IPS-NIHi11 (cell line): ENCODE measurements around the gene TDRD5.
A peak's percentile ranks its signal among the peaks of the same experiment; 100 is the strongest.

Source experiments
- DNase-seq: peaks from one replicate; pipeline ENCODE4 v3.0.0; 2012; ENCODE audit warnings: mixed read lengths, low spot score

Gene TDRD5, protein sequence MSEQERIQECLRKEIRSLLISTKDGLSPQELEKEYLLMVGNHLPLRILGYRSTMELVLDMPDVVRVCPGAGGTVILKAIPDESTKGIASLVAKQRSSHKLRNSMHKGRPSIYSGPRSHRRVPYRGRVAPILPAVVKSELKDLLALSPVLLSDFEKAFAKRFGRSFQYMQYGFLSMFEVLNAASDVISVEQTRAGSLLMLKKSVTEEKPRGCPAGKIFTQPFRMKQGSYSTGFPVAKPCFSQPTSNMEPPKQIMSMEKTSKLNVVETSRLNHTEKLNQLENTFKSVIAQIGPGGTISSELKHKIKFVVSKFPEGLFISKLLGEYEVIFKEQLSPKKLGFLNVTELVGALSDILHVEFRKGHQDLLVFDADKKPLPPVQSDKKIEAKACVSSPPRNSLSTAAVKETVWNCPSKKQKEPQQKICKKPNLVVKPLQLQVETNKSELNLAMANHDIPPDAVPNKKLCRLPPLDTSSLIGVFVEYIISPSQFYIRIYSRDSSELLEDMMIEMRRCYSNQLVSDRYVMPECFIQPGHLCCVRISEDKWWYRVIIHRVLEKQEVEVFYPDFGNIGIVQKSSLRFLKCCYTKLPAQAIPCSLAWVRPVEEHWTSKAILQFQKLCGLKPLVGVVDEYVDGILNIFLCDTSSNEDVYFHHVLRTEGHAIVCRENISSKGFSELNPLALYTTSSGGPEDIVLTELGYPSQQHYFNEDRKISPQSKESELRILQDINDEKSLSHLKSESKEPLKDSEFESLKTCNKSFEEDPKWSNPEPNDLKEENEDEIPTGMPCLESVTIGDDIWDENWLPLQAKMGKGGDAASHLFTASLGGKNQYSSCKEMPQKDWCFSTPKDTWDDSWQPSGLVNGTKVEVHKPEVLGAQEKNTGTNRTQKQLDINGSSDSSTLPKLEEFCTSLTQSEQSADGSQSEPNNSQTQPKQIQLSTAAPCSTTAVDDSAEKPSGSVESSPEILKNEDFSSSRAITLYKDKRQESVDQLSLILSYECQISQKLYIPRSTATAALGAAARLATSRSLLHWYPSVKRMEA

DNA sequence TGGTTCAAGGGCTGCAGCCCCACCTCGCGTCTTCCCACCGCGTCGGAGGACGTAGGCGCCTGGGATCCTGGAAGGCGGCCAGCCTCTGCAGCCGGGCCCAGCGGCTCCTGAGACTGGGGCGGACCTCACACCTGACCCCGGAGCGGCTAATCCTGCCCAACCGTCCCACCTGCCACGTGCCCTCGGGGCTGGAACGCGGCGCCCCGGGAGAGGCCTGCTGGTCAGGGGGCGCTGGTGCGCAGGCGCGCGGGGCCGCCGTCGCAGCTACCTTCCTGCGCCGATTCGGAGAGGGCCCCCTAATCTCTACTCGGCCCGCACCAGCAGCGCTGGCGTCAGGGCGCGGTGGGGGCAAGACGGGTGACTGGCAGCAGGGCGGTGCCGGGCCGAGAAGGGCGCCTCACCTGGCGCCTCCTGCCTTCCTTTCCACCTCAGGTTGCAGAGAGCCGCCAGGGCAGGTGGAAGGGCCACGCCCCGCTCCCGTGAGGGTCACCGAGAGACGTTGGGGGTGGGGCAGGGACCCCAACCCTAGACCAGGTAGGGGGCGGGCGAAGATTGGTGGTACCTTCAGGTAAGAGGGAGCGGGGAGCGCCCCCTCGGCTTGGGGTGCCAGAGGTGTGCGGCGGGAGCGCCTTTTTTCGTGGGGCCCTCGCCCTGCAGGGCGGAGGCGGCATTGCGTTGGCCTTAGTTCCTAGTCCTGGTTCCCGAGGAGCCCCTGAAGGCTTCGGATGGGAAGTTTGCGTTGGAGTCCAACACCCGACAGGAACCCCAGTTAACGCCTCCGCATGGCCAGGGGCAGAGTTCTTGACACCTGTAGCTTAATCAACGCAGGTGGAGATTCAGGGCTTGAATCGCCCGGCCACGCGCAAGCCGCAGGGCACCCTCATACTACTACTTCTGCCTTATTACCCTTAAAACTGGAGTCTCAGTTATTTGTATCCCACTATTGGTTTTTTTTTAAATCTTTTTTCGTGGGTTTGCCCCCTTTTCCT is at the start of gene TDRD5:
Gene TDRD5, plus strand, starts transcription at position 241 of the 989 bp plus-strand sequence. CDS start 784 bp downstream, outside the sequence.
- peak; percentile 91 for DNase-seq

DNA sequence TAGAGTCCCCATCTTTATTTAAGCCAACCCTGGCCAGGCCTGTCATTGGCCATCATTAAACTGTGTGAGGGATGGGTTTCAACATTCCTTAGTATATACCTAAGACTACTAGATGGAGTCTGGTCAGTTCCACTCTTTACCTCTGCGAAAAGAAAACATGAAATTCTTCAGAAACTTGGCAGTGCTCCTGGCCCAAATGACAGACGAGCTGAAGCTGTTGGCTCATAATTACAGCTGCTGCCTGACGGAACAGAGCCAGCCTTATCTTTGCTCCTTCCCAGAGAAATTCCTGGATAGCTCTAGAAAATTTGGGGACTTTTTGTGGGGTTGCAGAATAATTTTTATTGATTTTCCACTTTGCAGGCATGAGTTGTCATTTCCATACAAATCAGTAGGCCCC is 46.3 kb upstream of the TDRD5 start:
- no peak for DNase-seq

DNA sequence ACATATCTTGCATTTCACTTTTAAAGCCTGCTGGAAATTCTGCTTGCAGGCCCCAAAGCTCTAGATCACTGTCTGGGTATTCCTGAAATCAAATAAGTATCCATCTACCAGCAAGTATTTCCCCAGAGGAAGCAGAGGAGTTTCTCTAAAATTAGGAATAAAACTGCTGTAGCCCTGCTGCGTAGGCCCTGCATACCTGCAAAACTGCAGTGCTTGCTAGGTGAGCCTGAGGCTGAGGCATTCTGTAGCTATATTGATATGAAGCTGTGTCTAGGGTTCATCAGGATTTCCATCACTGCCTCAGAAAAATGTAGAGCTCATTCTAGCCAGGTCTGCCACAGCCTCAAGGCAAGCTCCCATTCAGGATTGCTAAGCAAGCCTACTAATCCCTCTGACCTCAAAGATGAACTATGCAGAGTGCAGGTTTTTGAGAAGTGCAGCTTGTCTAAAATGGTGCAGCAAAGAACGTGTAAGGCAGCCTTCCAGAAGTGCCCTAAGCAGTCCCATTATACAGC is 44.6 kb upstream of the TDRD5 start:
- no peak for DNase-seq

DNA sequence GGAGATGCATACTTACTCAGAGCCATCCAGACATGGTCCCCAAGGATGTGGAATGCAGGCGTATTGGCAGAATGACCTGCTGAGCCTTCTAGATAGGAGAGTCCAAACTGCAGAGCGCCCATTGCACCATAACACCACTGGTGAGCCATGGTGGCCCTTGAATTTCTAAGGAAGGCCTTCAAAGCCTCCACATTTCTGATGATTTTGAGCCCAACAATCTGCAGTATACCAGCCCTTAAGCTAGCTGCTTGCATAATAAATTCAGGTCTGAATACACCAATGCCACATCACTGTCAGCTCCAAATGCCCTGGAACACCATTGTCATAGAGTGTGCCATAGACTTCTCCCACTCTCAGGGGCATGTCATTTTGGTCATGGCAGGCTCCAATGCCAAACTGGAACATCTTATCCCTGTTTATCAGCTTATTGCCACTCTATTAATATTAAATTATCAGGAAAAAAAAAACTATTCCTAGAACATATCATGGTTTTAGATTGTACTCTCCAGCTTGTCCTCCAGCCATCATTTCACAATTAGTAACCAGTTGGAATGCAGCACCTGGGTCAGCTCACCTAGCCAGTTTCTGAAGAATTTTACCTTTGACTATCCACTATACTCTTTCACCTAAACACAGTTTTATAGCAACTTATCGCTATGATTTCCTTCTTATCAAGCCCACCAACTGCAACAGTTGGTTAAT is 42.8 kb upstream of the TDRD5 start:
- DNase-seq = no peak

DNA sequence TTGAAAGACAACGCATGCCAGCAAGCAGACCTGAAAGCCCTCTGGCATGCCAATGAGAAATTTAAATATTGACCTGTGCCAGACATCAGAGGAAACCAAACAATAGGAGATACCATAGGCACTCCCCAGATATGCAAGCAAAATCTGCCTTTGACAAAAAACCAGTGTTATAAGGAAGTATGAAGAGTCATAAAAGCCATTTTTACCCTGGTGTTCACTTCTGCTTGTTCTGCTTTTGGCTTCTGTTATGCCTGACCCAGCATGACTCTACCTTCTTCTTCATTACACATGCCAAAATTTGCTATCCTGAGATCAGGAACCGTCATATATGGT is 42.3 kb upstream of the TDRD5 start:
- no peak for DNase-seq

DNA sequence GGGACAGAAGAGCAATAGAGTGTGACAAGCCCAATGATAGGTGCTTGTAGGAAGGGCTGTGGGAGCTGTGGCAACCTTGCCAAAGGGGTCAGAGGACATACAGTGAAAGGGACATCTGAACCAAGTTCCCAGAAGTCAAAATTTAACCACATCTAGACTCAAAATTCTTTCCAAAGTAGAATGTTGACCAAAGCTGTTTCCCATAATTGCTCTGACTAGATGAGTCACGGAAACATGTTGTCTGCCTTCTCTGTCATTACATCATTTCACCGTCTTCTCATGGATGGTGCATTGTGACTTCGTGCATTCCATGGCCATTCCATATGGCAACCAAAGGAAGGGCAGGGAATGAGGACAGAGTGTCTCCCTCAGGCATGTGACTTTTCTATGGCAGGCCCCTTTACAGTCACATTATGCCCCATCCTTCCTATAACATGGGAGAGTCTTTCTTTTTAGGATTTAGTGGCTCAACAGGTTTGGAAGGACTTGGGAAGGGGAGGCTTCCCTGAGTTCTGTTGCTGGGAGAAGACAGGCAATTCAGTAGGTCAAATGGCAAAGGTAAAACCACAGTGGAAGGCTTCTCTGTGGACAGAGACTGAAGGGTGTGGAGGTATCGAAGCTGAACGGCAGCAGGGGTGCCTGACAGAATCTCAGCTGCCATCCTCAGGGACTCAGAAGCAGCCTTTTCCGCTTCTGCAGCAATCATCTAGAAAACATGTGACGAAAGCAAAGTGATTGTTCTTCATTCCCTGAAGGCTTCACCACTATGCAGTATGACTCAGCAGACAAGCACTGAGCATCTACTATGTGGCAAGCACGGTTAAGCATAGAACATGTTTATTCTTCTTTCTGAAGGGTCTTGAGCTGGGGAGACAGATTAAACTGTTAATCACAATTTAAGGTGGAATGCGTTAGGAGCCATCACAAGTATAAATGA is 40.6 kb upstream of the TDRD5 start:
- DNase-seq = no peak

DNA sequence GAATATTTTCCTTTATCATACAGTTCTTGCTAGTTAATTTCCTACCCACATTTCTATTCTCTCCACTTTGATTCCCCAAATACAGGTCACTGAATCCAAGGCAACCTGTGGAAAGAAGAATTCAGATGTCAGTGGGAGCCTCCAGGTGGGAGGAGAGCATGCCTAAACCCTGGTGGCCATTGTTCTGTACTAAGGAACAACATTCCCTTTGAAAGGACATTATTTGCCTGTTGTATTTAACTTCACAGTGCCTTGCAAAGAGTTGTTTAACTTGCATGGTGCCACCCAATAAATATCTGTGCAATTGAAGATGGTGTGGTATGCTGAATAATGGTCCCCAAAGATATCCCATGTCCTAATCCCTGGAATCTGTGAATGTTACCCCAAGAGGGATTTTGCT is 37.2 kb upstream of the TDRD5 start:
- no peak for DNase-seq

DNA sequence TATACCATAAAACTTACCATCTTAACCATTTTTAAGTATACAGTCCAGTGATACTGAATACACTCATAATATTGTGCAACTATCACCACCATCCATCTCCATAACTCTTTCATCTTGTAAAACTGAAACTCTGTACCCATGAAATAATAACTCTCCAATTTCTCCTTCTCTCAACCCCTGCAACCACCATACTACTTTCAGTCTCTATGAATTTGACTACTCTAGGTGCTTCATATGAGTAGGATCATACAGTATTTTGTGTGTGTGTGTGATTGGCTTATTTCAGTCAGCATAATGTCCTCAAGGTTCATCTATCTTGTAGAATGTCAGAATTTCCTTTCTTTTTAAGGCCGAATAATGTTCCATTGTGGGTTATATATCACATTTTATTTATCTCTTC is 33.6 kb upstream of the TDRD5 start:
- DNase-seq = no peak

DNA sequence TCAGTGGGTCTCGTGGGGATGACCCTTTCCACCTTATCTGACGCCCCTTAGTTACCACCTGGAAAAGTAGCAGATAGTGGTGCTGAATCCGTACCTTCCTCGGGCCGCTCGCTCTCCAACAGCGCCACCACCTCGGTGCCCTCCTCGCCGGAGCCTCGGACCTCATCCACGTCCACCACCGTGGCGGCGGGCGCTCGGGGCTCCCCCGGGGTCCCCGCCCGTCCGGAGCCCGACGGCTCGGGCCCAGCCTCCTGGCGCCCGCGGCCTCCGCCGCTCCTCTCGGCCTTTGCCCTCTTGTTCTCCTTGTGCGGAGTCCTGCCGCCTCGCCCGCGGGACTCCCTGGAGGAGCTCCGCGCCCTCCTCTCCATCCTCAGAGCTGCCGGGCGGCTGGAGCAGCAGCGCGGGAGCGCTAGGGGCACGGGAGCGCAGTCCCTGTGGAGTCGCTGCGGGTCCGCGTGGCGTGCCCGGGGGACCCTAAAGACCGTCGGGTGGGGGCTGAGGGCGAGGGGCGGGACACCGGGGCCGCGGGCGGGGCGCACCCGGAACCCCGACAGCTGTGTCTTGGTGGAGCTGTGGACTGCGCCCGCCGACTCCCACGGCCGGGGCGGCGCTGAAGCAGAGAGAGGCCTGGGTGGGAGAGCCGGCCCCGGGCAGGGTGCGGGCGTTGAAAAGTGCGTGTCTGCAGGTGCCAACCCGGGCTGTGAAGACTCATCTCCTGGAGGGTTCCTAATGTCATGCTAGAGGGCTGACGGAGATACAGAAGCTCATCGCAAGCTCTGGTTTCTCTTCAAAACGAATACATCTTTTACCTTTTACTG is 15.9 kb upstream of the TDRD5 start, which contains the start of gene NPHS2:
Gene NPHS2, minus strand, starts transcription at position 452 of the 818 bp plus-strand sequence. Its CDS starts 84 bp downstream, at position 368.
- peak; percentile 56 for DNase-seq

DNA sequence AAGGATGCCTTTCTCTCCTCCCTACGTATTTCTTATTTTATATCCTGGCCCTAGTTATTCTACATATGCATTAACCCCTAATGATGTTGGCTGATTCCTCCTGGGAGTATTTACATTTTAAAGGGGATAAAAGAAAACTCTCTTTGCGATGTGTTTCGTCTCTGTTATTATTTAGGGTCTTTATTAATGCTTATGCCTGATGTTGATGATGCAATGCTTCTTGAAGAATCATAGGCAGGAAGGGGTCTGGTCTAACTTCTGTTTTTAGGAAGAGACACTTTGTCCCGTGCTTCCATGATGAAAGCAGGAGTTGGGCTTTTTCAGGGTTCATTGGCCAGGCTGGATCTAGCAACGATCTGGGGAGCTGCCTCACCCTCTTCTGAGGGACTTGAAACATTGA is 15.1 kb upstream of the TDRD5 start:
- DNase-seq = no peak

DNA sequence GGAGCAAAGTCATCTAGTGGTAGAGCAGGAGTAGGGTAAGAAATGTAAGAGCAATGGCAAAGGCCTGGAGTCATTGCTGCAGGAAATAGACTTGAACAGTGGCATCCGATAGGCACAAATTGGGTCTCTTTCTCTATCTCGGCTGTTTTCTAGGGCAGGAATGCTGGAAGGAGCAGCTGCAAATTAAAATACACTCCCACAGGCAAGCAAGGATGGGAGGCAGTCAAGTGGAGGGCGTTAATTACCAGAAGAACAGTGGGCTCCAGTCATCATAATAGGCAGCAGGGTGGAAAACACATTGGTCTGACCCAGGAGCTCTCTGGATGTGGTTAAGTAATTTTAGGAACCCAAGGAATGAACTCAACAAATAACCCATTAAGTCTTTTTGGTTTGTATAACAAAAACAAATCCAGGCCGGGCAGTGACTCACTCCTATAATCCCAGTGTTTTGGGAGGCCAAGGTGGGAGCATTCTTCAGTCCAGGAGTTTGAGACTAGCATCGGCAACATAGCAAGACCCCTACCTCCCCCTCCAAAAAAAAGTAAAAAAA is 7.8 kb upstream of the TDRD5 start:
- no peak for DNase-seq

DNA sequence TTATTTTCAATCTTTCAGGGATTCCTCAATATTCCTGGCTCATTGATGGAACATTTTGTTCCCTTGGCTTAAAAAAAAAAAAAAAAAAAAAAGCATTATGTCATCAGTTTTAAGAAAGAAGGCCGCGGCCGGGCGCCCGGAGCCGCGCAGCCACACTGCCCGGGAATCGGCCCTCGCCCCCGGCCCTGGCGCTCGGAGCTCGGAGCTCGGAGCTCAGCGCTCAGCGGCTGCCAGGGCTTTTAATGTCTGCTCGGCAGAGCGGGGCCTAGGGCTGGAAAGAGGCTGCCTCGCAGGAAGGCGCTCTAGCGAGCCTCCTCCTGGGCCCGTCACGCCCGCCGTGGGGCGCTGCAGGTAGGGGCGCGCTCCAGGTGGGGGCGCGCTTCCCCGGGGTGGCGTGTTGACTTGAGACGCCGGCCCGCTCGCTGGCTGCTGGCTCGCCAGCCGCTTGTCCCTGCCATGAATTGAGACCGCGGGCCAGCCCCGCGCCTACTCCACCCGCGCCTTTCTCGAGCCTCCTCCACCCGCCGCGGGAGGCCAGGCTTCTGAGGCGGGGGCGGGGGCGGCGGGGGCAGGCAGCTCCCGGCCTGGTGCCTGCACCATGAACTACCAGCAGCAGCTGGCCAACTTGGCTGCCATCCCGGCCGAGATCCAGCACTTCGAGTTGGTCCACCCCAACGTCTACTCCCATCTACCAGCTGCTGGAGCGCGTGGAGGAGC is 5.4 kb upstream of the TDRD5 start:
- peak; percentile 82 for DNase-seq

DNA sequence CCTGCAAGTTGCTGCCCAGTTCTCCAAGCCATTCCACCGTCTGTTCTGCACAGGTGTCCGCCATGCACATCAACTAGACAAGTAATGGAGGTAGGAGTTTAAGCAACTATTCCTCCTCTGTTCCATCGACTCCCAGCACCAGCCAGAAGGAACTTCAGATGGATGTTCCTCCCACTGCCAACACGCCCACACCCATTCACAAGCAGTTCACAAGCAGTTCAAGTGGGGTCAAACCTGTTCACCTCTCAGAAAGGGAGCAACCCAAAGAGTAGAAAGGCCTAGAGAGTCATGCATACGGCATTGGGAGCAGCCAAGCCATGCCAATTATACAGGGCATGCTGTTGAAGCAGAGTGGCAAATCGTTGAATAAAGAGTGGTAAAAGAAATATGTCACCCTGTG is 4.3 kb upstream of the TDRD5 start:
- no peak for DNase-seq

DNA sequence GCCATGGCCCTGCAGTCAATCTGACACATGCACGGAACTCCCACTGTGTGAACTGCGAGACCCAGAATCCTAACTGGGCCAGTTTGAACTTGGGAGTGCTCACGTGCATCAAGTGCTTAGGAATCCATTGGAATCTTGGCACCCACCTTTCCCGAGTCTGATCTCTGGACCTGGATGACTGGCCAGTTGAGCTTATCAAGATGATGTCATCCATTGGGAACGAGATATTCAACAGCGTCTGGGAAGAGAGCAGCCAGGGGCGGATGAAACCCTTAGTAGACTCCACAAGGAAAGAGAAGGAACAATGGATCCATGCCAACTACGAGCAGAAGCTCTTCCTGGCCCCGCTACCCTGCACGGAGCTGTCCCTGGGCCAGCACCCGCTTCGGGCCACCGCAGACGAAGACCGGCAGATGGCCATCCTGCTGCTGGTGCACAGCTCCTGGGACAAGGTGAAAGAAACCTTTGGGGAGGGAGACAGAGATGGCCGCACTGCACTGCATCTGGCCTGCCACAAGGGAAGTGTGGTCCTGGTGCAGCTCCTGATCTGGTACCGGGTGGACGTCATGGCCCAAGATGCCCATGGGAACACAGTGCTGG is 3.1 kb upstream of the TDRD5 start:
- DNase-seq = no peak

DNA sequence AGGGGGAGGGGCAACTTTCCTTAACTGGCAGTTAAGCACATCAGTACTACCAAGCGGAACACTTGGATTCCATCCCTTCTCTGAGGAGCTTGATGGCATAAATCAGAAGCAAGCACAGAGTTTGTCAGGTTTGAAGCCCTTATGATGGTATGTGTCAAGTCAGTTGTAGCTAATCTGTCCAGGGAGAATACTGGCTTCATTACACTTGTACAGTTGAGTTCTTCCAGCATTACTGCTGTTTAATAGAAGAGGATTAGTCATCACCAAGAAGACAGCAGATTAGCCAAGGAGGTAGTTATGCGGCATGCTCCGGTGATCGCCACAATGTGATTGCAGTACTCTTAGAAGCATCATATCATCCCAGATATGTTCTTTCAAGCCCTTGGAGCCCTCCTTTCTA is 2.1 kb upstream of the TDRD5 start:
- no peak for DNase-seq

DNA sequence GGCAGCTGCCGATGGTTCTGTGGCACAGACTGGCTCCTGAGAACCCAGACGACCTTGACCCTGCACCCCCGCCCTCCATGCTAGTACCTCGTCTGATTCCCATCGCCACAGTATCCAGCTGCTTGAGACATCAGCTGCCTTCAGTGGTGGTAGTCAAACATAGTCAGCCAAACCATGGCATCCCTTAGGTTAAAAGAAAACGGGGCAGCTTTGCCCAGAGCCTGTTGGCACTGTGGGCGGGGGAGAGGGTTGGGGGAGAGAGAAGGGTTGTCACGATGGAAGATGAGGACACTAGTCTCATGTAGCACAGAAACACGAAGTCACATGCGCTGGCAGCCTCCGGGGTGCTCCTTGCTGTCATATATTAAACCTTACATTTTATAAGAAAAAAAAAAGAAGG is 961 bp upstream of the TDRD5 start:
- DNase-seq = no peak

DNA sequence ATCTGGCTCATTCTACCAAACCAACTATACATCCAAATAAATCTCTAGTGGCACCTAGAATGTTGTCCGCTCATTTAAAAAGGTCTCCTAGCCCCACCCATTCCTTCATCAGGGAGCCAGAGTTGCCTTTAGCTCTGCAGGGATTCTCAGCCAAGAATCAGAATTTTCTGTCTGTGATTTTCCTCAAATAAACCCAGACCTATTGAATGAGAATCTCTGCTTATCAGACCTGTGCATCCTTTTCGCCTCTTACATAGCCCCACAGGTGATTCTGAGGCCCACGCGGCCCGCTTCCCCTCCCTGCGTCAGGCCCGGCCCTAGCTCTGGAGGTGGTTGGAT is 410 bp upstream of the TDRD5 start:
- no peak for DNase-seq

DNA sequence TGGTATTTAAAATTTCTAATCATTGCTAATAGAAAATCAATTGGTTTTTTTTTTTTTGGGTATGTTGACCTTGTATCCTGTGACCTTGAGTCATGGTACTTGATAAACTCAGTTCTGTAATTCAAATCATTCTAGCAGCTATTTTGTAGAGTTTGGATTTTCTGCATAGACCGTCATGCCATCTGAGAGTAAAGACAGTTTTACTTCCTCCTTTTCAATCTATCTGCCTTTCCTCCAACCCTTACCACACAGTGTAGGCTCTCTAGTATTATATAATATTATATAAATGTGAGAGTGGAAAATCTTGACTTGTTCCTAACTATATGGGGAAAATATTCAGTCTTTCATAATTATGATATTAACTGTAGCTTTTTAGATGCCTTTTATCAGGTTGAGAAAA is 7.0 kb downstream of the TDRD5 start:
- no peak for DNase-seq
